B cell (primary cell): ENCODE results near the gene MED22. TPM values are rescaled to one million over a fixed set of nuclear protein-coding genes. Genes with fewer than 3 reads are reported as not detected.
"Not testable (repeated sequence)": the region's sequence is repeated elsewhere in the genome, so short reads cannot be mapped to it uniquely, and the experiment has no call there.

ENCODE experiments used
- ATAC-seq: fragments of 200-7000 bp; cut with Tn5 transposase; one replicate; pipeline ENCODE4 v1.10.0; 2021; ENCODE audit warnings: low read depth, mild to moderate bottlenecking, moderate number of reproducible peaks, moderate library complexity
- CTCF ChIA-PET: fragments of 350-600 bp; sonication (Branson Sonifier 250); formaldehyde crosslinking; loops from one replicate; lab custom pipeline; 2021; ENCODE audit warnings: antibody characterized with exemption, inconsistent platforms; lab: Charles Lee
- POLR2A ChIA-PET: fragments of 350-600 bp; sonication (Branson Sonifier 250); formaldehyde crosslinking; loops from one replicate; lab custom pipeline; 2021; ENCODE audit warnings: antibody characterized with exemption; lab: Charles Lee
- DNase-seq: peaks from one replicate; pipeline ENCODE4 v3.0.0; 2013
- H2AFZ ChIP-seq: 2 replicates; pipeline ENCODE4 v1.6.1; 2012; ENCODE audit warnings: mild to moderate bottlenecking, low read depth, low read length; ENCODE audit not compliant: insufficient read depth, poor library complexity, severe bottlenecking
- H3K27ac ChIP-seq, 2 donors: 1 replicate in 1 of 2; 2 replicates in 1 of 2; pipeline ENCODE4 v1.5.1; 2012 to 2013; ENCODE audit warnings: low read length in 2 of 2, mild to moderate bottlenecking in 2 of 2, moderate library complexity in 1 of 2
- H3K27me3 ChIP-seq, 4 experiments: fragments of 200-600 bp in 1 of 4; sonication (generic) in 1 of 4; replicated peaks in 1 of 4; 1 replicate in 2 of 4; 2 replicates in 2 of 4; pipeline versions ENCODE4 v1.6.1 to v1.7.0; 2013 to 2016; ENCODE audit warnings: low read length in 3 of 4, mild to moderate bottlenecking in 2 of 4, mixed read lengths in 1 of 4, moderate library complexity in 1 of 4; ENCODE audit not compliant: insufficient read depth in 4 of 4, control insufficient read depth in 3 of 4; ENCODE audit errors: control extremely low read depth in 1 of 4
- H3K36me3 ChIP-seq, 2 experiments: replicated peaks in 1 of 2; 1 replicate in 1 of 2; 2 replicates in 1 of 2; pipeline versions ENCODE4 v1.6.1 to v1.7.1; 2013; ENCODE audit warnings: low read length in 1 of 2; ENCODE audit not compliant: insufficient read depth in 2 of 2, control insufficient read depth in 1 of 2; ENCODE audit errors: control extremely low read depth in 1 of 2, extremely low read depth in 1 of 2
- H3K4me1 ChIP-seq, 2 donors: fragments of 200-600 bp in 1 of 2; sonication (generic) in 1 of 2; 1 replicate in 1 of 2; 2 replicates in 1 of 2; pipeline versions ENCODE4 v1.5.1 to v1.6.1; 2013 to 2017; ENCODE audit warnings: low read length in 2 of 2; ENCODE audit not compliant: control insufficient read depth in 2 of 2, insufficient read depth in 2 of 2
- H3K4me2 ChIP-seq: replicated peaks from 2 replicates; pipeline ENCODE3; 2012; ENCODE audit warnings: mild to moderate bottlenecking, low read depth, low read length; ENCODE audit not compliant: poor library complexity, severe bottlenecking
- H3K4me3 ChIP-seq, 5 experiments: fragments of 200-600 bp in 1 of 5; sonication (generic) in 1 of 5; 1 replicate in 3 of 5; 2 replicates in 2 of 5; pipeline versions ENCODE4 v1.5.1 to v1.7.0; 2011 to 2016; ENCODE audit warnings: low read length in 4 of 5, mild to moderate bottlenecking in 4 of 5, low read depth in 2 of 5, control low read depth in 1 of 5, moderate library complexity in 1 of 5; ENCODE audit not compliant: insufficient read depth in 1 of 5; ENCODE audit errors: control extremely low read depth in 1 of 5, extremely low read depth in 1 of 5
- H3K79me2 ChIP-seq: fragments of 200-600 bp; sonication (generic); one replicate; pipeline ENCODE4 v1.6.0; 2016; ENCODE audit warnings: low read length; ENCODE audit not compliant: control insufficient read depth, insufficient read depth
- H3K9ac ChIP-seq: fragments of 200-600 bp; sonication (generic); 2 replicates; pipeline ENCODE4 v1.6.1; 2017; ENCODE audit warnings: mild to moderate bottlenecking, low read length, moderate library complexity
- H3K9me3 ChIP-seq, 3 donors: one replicate each; pipeline versions ENCODE4 v1.6.1 to v1.7.1; 2013; ENCODE audit warnings: low read length in 2 of 3; ENCODE audit not compliant: control insufficient read depth in 2 of 3, insufficient read depth in 1 of 3; ENCODE audit errors: control extremely low read depth in 1 of 3
- H4K20me1 ChIP-seq: 2 replicates; pipeline ENCODE4 v1.6.0; 2012; ENCODE audit warnings: mild to moderate bottlenecking, low read length; ENCODE audit not compliant: insufficient read depth, control insufficient read depth, poor library complexity, severe bottlenecking
- H3K27ac Mint-ChIP-seq: one replicate; pipeline ENCODE4 v1.8.0; 2021; ENCODE audit warnings: mixed read lengths
- H3K27me3 Mint-ChIP-seq: one replicate; pipeline ENCODE4 v1.8.0; 2021; ENCODE audit warnings: mixed read lengths
- H3K4me1 Mint-ChIP-seq: one replicate; pipeline ENCODE4 v1.8.0; 2021; ENCODE audit warnings: mixed read lengths
- H3K4me3 Mint-ChIP-seq: one replicate; pipeline ENCODE4 v1.8.0; 2021; ENCODE audit warnings: mixed read lengths
- H3K9me3 Mint-ChIP-seq: one replicate; pipeline ENCODE4 v1.8.0; 2022; ENCODE audit warnings: mixed read lengths; ENCODE audit not compliant: insufficient read depth
- EZH2 ChIP-seq: IDR thresholded peaks from 2 replicates; pipeline ENCODE4 v1.6.1; 2012; ENCODE audit warnings: borderline replicate concordance, low read depth, mild to moderate bottlenecking, moderate library complexity, low read length; ENCODE audit not compliant: insufficient read depth, poor library complexity, severe bottlenecking
- WGBS: methylation state at CpG from one replicate; pipeline ENCODE4 v1.1.5; 2013; ENCODE audit warnings: missing lambda C conversion rate; ENCODE audit not compliant: insufficient coverage; 5-methylcytosine and 5-hydroxymethylcytosine counted together
- intact Hi-C: fragments of 100-400 bp; cut with micrococcal nuclease; formaldehyde crosslinking; loops from one replicate; pipeline ENCODE4 v1.10.0; 2022
- polyA plus RNA-seq: library from polyadenylated mRNA; depleted of rRNA; stranded (reverse); fragments of >200 nt; gene quantifications from 2 replicates; pipeline ENCODE4 v1.2.3, GENCODE V29; 2012
- total RNA-seq, 2 donors: library from RNA; stranded (reverse); fragments of 120-200 nt in 1 of 2; gene quantifications; 1 replicate in 1 of 2; 2 replicates in 1 of 2; pipeline versions ENCODE4 v1.2.3 to v1.2.4, GENCODE V29; 2013 to 2022
- TF ChIP-seq, protein P1 (sequence below): fragments of 200-600 bp; IDR thresholded peaks from one replicate; pipeline ENCODE4 v1.8.0; 2022; ENCODE audit warnings: antibody characterized with exemption, mild to moderate bottlenecking

MED22 gene
- total and polyA plus RNA-seq, 2 donors (not counting 1 experiment from before 2014, with no cell fraction given) = 44.9 to 50.4 TPM

GRCh38 chr9:133394687-133395271 lies 46.8 kb upstream of the MED22 start:
- TF ChIP-seq, protein P1, sequence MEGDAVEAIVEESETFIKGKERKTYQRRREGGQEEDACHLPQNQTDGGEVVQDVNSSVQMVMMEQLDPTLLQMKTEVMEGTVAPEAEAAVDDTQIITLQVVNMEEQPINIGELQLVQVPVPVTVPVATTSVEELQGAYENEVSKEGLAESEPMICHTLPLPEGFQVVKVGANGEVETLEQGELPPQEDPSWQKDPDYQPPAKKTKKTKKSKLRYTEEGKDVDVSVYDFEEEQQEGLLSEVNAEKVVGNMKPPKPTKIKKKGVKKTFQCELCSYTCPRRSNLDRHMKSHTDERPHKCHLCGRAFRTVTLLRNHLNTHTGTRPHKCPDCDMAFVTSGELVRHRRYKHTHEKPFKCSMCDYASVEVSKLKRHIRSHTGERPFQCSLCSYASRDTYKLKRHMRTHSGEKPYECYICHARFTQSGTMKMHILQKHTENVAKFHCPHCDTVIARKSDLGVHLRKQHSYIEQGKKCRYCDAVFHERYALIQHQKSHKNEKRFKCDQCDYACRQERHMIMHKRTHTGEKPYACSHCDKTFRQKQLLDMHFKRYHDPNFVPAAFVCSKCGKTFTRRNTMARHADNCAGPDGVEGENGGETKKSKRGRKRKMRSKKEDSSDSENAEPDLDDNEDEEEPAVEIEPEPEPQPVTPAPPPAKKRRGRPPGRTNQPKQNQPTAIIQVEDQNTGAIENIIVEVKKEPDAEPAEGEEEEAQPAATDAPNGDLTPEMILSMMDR = no peak
- TF ChIP-seq EZH2 = no peak
- DNase-seq (no peak), ATAC-seq (no peak)
- no peak overlapping the region for H2AFZ ChIP-seq
- Mint-ChIP-seq H3K4me1 (no peaks in the 10 kb centered on the region), H3K27me3 (peaks cover 6% of the 10 kb centered on the region), H3K27ac (no peak overlapping the region), H3K4me3 (no peak overlapping the region), H3K9me3 (no peaks in the 10 kb centered on the region)
- H4K20me1 ChIP-seq = no peaks in the 10 kb centered on the region
- 53% methylated on average over 5 of the region's 8 CpGs for WGBS
- peaks cover 0 to 4% (median 0%) of the 10 kb centered on the region in 4 experiments for H3K27me3 ChIP-seq
- no peaks in the 10 kb centered on the region for H3K9me3 ChIP-seq
- no peaks in the 10 kb centered on the region for H3K4me1 ChIP-seq
- CTCF ChIA-PET = no interaction called here
- H3K9ac ChIP-seq = no peak overlapping the region
- no peaks in the 10 kb centered on the region for H3K79me2 ChIP-seq
- H3K27ac ChIP-seq = no peak overlapping the region
- no peak overlapping the region for H3K4me2 ChIP-seq
- POLR2A ChIA-PET = no interaction called here
- H3K4me3 ChIP-seq = no peak overlapping the region
- intact Hi-C loops = no loop called here
- H3K36me3 ChIP-seq = no peaks in the 10 kb centered on the region

DNA sequence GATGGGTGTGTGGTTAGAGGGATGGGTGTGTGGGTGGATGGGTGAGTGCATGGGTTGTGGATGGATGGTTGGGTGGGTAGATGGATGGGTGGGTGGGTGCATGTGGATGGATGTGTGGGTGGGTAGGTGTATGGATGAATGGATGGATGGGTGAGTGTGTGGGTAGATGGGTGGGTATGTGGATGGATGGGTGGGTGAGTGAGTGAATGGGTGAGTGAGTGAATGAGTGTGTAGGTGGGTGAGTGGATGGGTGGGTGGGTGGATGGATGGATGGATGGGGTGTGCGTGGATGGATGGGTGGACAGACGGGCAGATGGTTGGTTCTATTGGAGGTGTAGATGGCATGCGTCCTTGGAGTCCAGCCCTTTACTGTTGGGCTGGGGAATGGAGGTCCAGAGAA lies 45.5 kb upstream of the MED22 start:
- Histone ChIP-seq H3K4me2 (no peak overlapping the region), H3K27me3 (peaks cover 0 to 12% (median 0%) of the 10 kb centered on the region in 4 experiments), H3K9me3 (no peaks in the 10 kb centered on the region), H3K9ac (no peak overlapping the region), H3K36me3 (no peaks in the 10 kb centered on the region), H3K4me3 (no peak overlapping the region), H3K4me1 (no peaks in the 10 kb centered on the region), H4K20me1 (no peaks in the 10 kb centered on the region), H3K27ac (no peak overlapping the region), H2AFZ (no peak overlapping the region), H3K79me2 (no peaks in the 10 kb centered on the region)
- ATAC-seq (no peak), DNase-seq (no peak)
- CTCF ChIA-PET = no interaction called here
- TF ChIP-seq, protein P1 = no peak
- no peak for TF ChIP-seq EZH2
- Mint-ChIP-seq H3K27ac (no peak overlapping the region), H3K9me3 (no peaks in the 10 kb centered on the region), H3K4me3 (no peak overlapping the region), H3K27me3 (peaks cover 8% of the 10 kb centered on the region), H3K4me1 (no peaks in the 10 kb centered on the region)
- intact Hi-C loops = no loop called here
- WGBS = 100% methylated on average over 3 of the region's 3 CpGs
- POLR2A ChIA-PET = no interaction called here

- H2AFZ ChIP-seq, ATAC-seq, H3K27ac Mint-ChIP-seq, DNase-seq, H4K20me1 ChIP-seq, H3K4me3 ChIP-seq, H3K4me1 Mint-ChIP-seq, POLR2A ChIA-PET, H3K9ac ChIP-seq, H3K9me3 ChIP-seq, intact Hi-C loops, H3K4me1 ChIP-seq, H3K27me3 Mint-ChIP-seq, H3K9me3 Mint-ChIP-seq, H3K36me3 ChIP-seq, H3K4me2 ChIP-seq, CTCF ChIA-PET, H3K79me2 ChIP-seq, H3K4me3 Mint-ChIP-seq, H3K27ac ChIP-seq: not testable (repeated sequence)
- peaks cover 0 to 12% (median 0%) of the 10 kb centered on the region in 4 experiments for H3K27me3 ChIP-seq
- 94% methylated on average over 3 of the region's 3 CpGs for WGBS
Observed at GRCh38 chr9:133392308-133392707, 44.4 kb upstream of the MED22 start.
